Measurements from ENCODE around the gene PCDHB7. TPM values are rescaled to one million over a fixed set of nuclear protein-coding genes. Genes with fewer than 3 reads are reported as not detected.
A peak's percentile ranks its signal among the peaks of the same experiment; 100 is the strongest.
"Not testable (repeated sequence)": the region's sequence is repeated elsewhere in the genome, so short reads cannot be mapped to it uniquely, and the experiment has no call there.

PCDHB7 gene
- total RNA-seq, 2 donors from 2014 or later = 0.42 to 0.75 TPM

GRCh38 chr5:141149812-141150211 lies 22.6 kb upstream of the PCDHB7 start, which contains the start of gene PCDHB6:
TSS of gene PCDHB6 (plus strand) at chr5:141150057. CDS start at chr5:141150258, 201 bp downstream.
- Histone ChIP-seq H3K9me3 (ENCODE audit: control insufficient read depth, low read length) (peaks cover 4% of the 10 kb centered on the region), H3K4me3 (ENCODE audit: low read length) (no peak within 1 kb of the TSS), H3K27me3 (ENCODE audit: control insufficient read depth, insufficient read depth, low read length, poor library complexity, severe bottlenecking) (peaks cover 4% of the 10 kb centered on the region), H3K4me1 (ENCODE audit: control insufficient read depth, insufficient read depth, low read length) (no peaks in the 10 kb centered on the region), H3K9ac (ENCODE audit: extremely low read depth, low read length, poor library complexity, severe bottlenecking) (no peak within 1 kb of the TSS), H3K36me3 (ENCODE audit: control insufficient read depth, insufficient read depth, low read length) (no peaks in the 10 kb centered on the region), H3K27ac (ENCODE audit: low read depth, low read length) (no peak within 1 kb of the TSS)
- DNase-seq = peak; percentile 66
- TF ChIP-seq CTCF (conservative IDR thresholded peaks at IDR 0.05) = peak; percentile 65
- Mint-ChIP-seq H3K9me3 (peaks cover 26% of the 10 kb centered on the region), H3K36me3 (ENCODE audit: low read depth) (peaks cover 28% of the 10 kb centered on the region), H3K27me3 (ENCODE audit: insufficient read depth) (peaks cover 2% of the 10 kb centered on the region), H3K27ac (no peak within 1 kb of the TSS), H3K4me3 (no peak within 1 kb of the TSS), H3K4me1 (no peaks in the 10 kb centered on the region)
- 86 to 89% methylated on average over 17 to 18 of the region's 18 CpGs for WGBS, 2 experiments (ENCODE audit: insufficient coverage in 1 of 2, insufficient read length in 1 of 2)

- Mint-ChIP-seq H3K36me3 (ENCODE audit: low read depth) (peaks cover 28% of the 10 kb centered on the region), H3K27ac (no peak overlapping the region), H3K27me3 (ENCODE audit: insufficient read depth) (peaks cover 2% of the 10 kb centered on the region), H3K9me3 (peaks cover 26% of the 10 kb centered on the region), H3K4me1 (no peaks in the 10 kb centered on the region), H3K4me3 (no peak overlapping the region)
- WGBS, 2 experiments (ENCODE audit: insufficient coverage in 1 of 2, insufficient read length in 1 of 2) = 90 to 92% methylated on average over 28 to 33 of the region's 33 CpGs
- H3K36me3 ChIP-seq (ENCODE audit: control insufficient read depth, insufficient read depth, low read length) = no peaks in the 10 kb centered on the region
- H3K9ac ChIP-seq (ENCODE audit: extremely low read depth, low read length, poor library complexity, severe bottlenecking) = no peak overlapping the region
- peaks cover 4% of the 10 kb centered on the region for H3K9me3 ChIP-seq (ENCODE audit: control insufficient read depth, low read length)
- TF ChIP-seq CTCF (conservative IDR thresholded peaks at IDR 0.05) = no peak
- no peaks in the 10 kb centered on the region for H3K4me1 ChIP-seq (ENCODE audit: control insufficient read depth, insufficient read depth, low read length)
- H3K27me3 ChIP-seq (ENCODE audit: control insufficient read depth, insufficient read depth, low read length, poor library complexity, severe bottlenecking) = peaks cover 4% of the 10 kb centered on the region
- no peak overlapping the region for H3K27ac ChIP-seq (ENCODE audit: low read depth, low read length)
- no peak for DNase-seq
- no peak overlapping the region for H3K4me3 ChIP-seq (ENCODE audit: low read length)
Measured at GRCh38 chr5:141150224-141150992, 22.0 kb upstream of the PCDHB7 start.

- H3K9ac ChIP-seq (ENCODE audit: extremely low read depth, low read length, poor library complexity, severe bottlenecking) = no peak overlapping the region
- WGBS, 2 experiments (ENCODE audit: insufficient coverage in 1 of 2, insufficient read length in 1 of 2) = 88% methylated on average over 13 of the region's 13 CpGs
- H3K27ac Mint-ChIP-seq = no peak overlapping the region
- peaks cover 4% of the 10 kb centered on the region for H3K9me3 ChIP-seq (ENCODE audit: control insufficient read depth, low read length)
- DNase-seq = no peak
- H3K4me1 Mint-ChIP-seq = no peaks in the 10 kb centered on the region
- H3K27me3 ChIP-seq (ENCODE audit: control insufficient read depth, insufficient read depth, low read length, poor library complexity, severe bottlenecking) = peaks cover 4% of the 10 kb centered on the region
- no peak for TF ChIP-seq CTCF (conservative IDR thresholded peaks at IDR 0.05)
- H3K36me3 Mint-ChIP-seq (ENCODE audit: low read depth) = peaks cover 30% of the 10 kb centered on the region
- H3K27me3 Mint-ChIP-seq (ENCODE audit: insufficient read depth) = peaks cover 2% of the 10 kb centered on the region
- no peak overlapping the region for H3K4me3 Mint-ChIP-seq
- H3K27ac ChIP-seq (ENCODE audit: low read depth, low read length) = no peak overlapping the region
- H3K4me3 ChIP-seq (ENCODE audit: low read length) = no peak overlapping the region
- no peaks in the 10 kb centered on the region for H3K4me1 ChIP-seq (ENCODE audit: control insufficient read depth, insufficient read depth, low read length)
- H3K36me3 ChIP-seq (ENCODE audit: control insufficient read depth, insufficient read depth, low read length) = no peaks in the 10 kb centered on the region
- H3K9me3 Mint-ChIP-seq = peaks cover 26% of the 10 kb centered on the region
Measured at GRCh38 chr5:141150993-141151325, 21.5 kb upstream of the PCDHB7 start.

GRCh38 chr5:141151632-141152031 lies 20.8 kb upstream of the PCDHB7 start:
- H3K4me1 Mint-ChIP-seq; H3K4me3 Mint-ChIP-seq; H3K4me3 ChIP-seq (ENCODE audit: low read length); H3K4me1 ChIP-seq (ENCODE audit: control insufficient read depth, insufficient read depth, low read length); H3K36me3 ChIP-seq (ENCODE audit: control insufficient read depth, insufficient read depth, low read length); H3K9ac ChIP-seq (ENCODE audit: extremely low read depth, low read length, poor library complexity, severe bottlenecking); H3K27ac ChIP-seq (ENCODE audit: low read depth, low read length); H3K9me3 ChIP-seq (ENCODE audit: control insufficient read depth, low read length); H3K27me3 ChIP-seq (ENCODE audit: control insufficient read depth, insufficient read depth, low read length, poor library complexity, severe bottlenecking); H3K27ac Mint-ChIP-seq; H3K27me3 Mint-ChIP-seq (ENCODE audit: insufficient read depth); DNase-seq: not testable (repeated sequence)
- 96 to 97% methylated on average over 9 to 30 of the region's 41 CpGs for WGBS, 2 experiments (ENCODE audit: insufficient coverage in 1 of 2, insufficient read length in 1 of 2)
- Mint-ChIP-seq H3K9me3 (peaks cover 31% of the 10 kb centered on the region), H3K36me3 (ENCODE audit: low read depth) (peaks cover 36% of the 10 kb centered on the region)

GRCh38 chr5:141152096-141152495 lies 20.3 kb upstream of the PCDHB7 start:
- not testable (repeated sequence) for H3K27me3 ChIP-seq (ENCODE audit: control insufficient read depth, insufficient read depth, low read length, poor library complexity, severe bottlenecking); H3K36me3 ChIP-seq (ENCODE audit: control insufficient read depth, insufficient read depth, low read length); H3K4me1 Mint-ChIP-seq; H3K27ac Mint-ChIP-seq; H3K4me3 ChIP-seq (ENCODE audit: low read length); H3K4me3 Mint-ChIP-seq; H3K4me1 ChIP-seq (ENCODE audit: control insufficient read depth, insufficient read depth, low read length); H3K27me3 Mint-ChIP-seq (ENCODE audit: insufficient read depth); H3K27ac ChIP-seq (ENCODE audit: low read depth, low read length); H3K9me3 ChIP-seq (ENCODE audit: control insufficient read depth, low read length); DNase-seq; H3K9ac ChIP-seq (ENCODE audit: extremely low read depth, low read length, poor library complexity, severe bottlenecking)
- Mint-ChIP-seq H3K9me3 (peaks cover 36% of the 10 kb centered on the region), H3K36me3 (ENCODE audit: low read depth) (peaks cover 38% of the 10 kb centered on the region)
- WGBS, 2 experiments (ENCODE audit: insufficient coverage in 1 of 2, insufficient read length in 1 of 2) = 95 to 100% methylated on average over 4 to 36 of the region's 36 CpGs
